IPS-NIHi11 (cell line): ENCODE measurements around the gene TMEM86B.

Experiments
- DNase-seq: peaks from one replicate; pipeline ENCODE4 v3.0.0; 2012; ENCODE audit warnings: mixed read lengths, low spot score

Gene TMEM86B

GRCh38 chr19:55257461-55258420, 29.2 kb upstream of the TMEM86B start:
- DNase-seq: peak; percentile 47

GRCh38 chr19:55256562-55257460, 28.2 kb upstream of the TMEM86B start:
- no peak for DNase-seq

GRCh38 chr19:55255618-55256423, 27.3 kb upstream of the TMEM86B start:
- DNase-seq: no peak

- DNase-seq: no peak
Observed at GRCh38 chr19:55254625-55254977, 26.0 kb upstream of the TMEM86B start.

- DNase-seq: no peak
Observed at GRCh38 chr19:55253842-55254624, 25.5 kb upstream of the TMEM86B start.

GRCh38 chr19:55252760-55253663, 24.4 kb upstream of the TMEM86B start:
- DNase-seq: no peak

GRCh38 chr19:55251341-55252081, 22.9 kb upstream of the TMEM86B start:
- DNase-seq: no peak

- DNase-seq: no peak
Observed at GRCh38 chr19:55250262-55251036, 21.9 kb upstream of the TMEM86B start.

- no peak for DNase-seq
Observed at GRCh38 chr19:55249841-55250240, 21.3 kb upstream of the TMEM86B start.

- no peak for DNase-seq
Observed at GRCh38 chr19:55248704-55249103, 20.1 kb upstream of the TMEM86B start.

GRCh38 chr19:55248166-55248675, 19.7 kb upstream of the TMEM86B start:
- no peak for DNase-seq

GRCh38 chr19:55247621-55248099, 19.1 kb upstream of the TMEM86B start:
- DNase-seq: no peak

GRCh38 chr19:55246462-55247451, 18.2 kb upstream of the TMEM86B start:
- no peak for DNase-seq

- no peak for DNase-seq
Observed at GRCh38 chr19:55245236-55245904, 16.8 kb upstream of the TMEM86B start.

GRCh38 chr19:55244004-55244680, 15.6 kb upstream of the TMEM86B start:
- DNase-seq: no peak

GRCh38 chr19:55242517-55242916, 14.0 kb upstream of the TMEM86B start:
- DNase-seq: no peak
